ENCODE measurements around the gene SMARCA5.
"Not testable (repeated sequence)": the region's sequence is repeated elsewhere in the genome, so short reads cannot be mapped to it uniquely, and the experiment has no call there.

SMARCA5 gene

GRCh38 chr4:143513314-143514168 is at the start of gene SMARCA5:
Gene SMARCA5, plus strand, starts transcription at chr4:143513702. Its CDS starts 223 bp downstream, at chr4:143513925.
- DNase-seq (ENCODE audit: low read depth): peak; percentile 90

- no peak for DNase-seq (ENCODE audit: low read depth)
These were observed 40.0 kb upstream of the SMARCA5 start for GRCh38 chr4:143473334-143474126.

DNA sequence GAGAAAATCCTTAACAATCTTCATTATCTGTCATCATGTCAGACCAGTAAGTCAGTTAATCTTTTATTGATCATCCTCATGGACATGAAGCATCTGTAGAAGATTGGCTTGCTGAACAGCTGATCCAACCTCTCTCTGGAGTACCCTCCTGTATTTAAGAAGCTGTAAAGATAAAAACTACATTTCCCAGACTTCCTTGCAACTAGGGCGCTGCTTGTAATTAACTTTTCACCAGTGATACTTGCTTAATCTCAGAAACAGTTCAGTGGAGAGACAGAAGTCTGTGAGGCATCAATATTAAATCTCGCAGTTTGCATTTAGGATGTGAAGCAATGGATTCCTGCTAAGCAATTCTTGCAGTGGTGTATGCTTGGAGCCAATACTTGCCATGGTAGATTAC is 36.0 kb upstream of the SMARCA5 start:
- DNase-seq (ENCODE audit: low read depth): no peak

GRCh38 chr4:143481361-143481760 is 32.1 kb upstream of the SMARCA5 start:
- no peak for DNase-seq (ENCODE audit: low read depth)

DNA sequence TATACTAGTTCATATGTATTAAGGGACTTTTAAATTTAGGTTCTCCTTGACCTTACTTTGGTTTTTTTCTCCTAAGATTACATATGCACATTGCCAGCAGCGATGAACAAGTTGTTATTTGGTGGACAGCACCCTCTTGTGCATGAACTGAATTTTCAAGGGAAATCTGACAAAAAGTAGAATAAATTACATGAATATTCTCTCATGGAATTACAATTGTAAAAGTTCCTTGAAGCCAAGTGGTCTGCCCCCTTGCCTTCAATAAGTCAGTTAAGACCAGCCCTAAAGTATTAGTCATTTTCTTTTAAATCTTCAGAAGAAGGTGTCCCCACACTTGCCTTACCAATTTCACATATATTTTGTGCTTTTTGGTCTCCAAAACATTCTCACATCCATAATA is 30.7 kb upstream of the SMARCA5 start:
- no peak for DNase-seq (ENCODE audit: low read depth)

GRCh38 chr4:143486314-143486713 is 27.2 kb upstream of the SMARCA5 start:
- DNase-seq (ENCODE audit: low read depth): no peak

GRCh38 chr4:143488687-143489086 is 24.8 kb upstream of the SMARCA5 start:
- DNase-seq (ENCODE audit: low read depth): no peak

GRCh38 chr4:143489106-143489505 is 24.4 kb upstream of the SMARCA5 start:
- no peak for DNase-seq (ENCODE audit: low read depth)

GRCh38 chr4:143498021-143498420 is 15.5 kb upstream of the SMARCA5 start:
- DNase-seq (ENCODE audit: low read depth): no peak

DNA sequence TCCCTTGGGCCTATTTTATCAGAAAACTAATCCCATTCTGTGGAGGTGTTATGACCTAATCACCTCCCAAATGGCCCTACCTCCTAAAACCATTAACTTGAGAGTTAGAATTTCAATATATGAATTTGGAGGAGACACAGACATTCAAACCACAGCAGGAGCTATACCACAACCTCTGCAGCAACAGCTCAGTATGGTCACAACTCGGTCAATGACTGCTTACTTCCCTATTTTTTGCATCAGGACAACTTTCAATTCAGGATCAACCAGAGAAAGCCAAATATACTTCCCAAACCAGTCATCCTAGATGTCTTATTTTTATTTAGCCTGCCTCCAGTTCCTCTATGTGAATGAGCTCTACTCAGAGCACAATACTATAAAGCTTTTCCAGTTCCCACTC is 11.3 kb upstream of the SMARCA5 start:
- DNase-seq (ENCODE audit: low read depth): no peak

DNA sequence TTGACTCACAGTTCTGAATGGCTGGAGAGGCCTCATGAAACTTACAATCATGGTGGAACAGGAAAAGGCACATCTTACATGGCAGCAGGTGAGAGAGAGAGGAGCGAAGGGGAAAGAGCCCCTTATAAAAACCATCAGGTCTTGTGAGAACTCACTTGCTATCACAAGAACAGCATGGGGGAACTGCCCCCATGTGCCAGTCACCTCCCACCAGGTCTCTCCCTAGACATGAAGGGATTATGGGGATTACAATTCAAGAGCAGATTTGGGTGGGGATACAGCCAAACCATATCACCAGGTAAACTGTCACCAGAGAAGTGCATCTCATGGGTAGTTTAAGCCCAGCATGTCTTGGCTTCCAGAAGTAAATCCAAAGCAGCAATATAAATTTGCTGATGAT is 7.5 kb upstream of the SMARCA5 start:
- DNase-seq (ENCODE audit: low read depth): no peak

- no peak for DNase-seq (ENCODE audit: low read depth)
These were observed 1.6 kb upstream of the SMARCA5 start for GRCh38 chr4:143511906-143512305.

GRCh38 chr4:143512978-143513313 is 556 bp upstream of the SMARCA5 start:
- no peak for DNase-seq (ENCODE audit: low read depth)

DNA sequence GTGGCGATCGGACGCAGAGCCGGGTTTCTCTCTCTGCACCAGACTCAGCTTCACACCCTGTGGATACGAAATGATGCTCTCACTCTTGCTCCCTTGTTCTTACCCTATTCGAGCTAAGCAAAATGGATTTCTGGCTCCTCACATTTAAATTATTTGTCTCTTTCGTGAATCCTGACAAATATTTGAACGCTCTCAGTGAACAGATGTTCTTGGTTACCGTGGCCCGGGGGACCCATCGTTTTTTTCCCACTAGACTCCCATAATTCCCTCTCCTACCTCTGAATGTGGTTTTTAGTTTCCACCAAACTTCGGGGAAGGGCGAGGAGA is 630 bp downstream of the SMARCA5 start:
- DNase-seq (ENCODE audit: low read depth): no peak

DNA sequence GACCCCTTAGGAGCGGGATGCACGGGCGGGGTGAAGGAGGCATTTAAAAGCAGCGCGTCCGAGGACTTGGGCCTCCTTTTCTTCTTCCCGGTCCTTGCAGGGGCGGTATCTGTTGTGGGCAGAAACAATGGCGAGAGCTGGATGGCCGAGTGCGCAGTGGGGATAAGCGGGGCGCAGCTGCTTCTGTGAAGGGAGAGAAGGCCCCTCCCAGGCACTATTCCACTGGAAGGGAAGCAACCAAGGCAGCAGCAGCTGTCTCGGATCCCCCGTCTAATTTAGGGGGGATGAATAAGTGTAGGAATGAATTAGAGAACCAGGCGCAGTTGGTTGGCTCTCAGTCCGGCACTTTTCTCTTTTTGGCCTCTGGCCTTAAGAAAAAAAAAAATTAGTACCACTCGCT is 995 bp downstream of the SMARCA5 start:
- no peak for DNase-seq (ENCODE audit: low read depth)

DNA sequence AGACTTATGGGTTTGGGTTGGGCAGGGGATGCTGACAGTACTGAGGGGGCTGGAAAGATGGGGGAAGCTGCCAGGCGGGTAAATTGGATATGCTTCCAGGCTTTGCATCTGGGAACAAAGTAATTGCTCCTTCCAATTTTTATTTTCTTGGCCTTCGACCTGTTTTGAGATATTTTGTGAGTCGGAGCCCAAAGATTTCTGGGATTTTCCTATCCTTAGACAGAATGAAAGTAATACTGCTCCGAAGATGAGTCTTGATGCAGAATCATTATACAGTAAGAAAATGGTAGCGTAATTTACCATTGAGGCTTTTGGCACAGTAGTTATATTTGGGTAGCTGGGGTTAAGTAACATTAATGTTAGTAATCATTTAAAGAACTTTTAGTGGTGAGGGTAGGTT is 1.4 kb downstream of the SMARCA5 start:
- DNase-seq (ENCODE audit: low read depth): no peak

GRCh38 chr4:143515905-143516304 is 2.4 kb downstream of the SMARCA5 start:
- DNase-seq (ENCODE audit: low read depth): no peak

DNA sequence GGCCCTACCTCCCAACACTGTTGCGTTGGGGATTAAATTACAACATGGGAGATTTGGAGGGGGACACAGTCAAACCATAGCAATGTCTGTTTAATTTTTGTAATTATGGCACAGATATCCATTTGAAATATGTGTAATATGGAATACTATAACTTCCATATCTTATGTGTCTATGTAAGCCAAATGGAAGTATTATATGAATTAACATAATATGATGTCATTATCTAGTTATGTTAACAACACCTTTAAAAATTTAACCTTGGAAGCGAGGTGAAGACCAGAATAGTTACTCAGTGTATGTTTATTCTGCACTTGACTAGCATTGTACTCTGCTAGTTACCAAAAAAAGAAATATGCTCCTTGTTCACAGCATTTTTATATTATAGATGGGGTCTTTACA is 4.3 kb downstream of the SMARCA5 start:
- DNase-seq (ENCODE audit: low read depth): no peak

GRCh38 chr4:143524211-143524610 is 10.7 kb downstream of the SMARCA5 start:
- DNase-seq (ENCODE audit: low read depth): no peak

DNA sequence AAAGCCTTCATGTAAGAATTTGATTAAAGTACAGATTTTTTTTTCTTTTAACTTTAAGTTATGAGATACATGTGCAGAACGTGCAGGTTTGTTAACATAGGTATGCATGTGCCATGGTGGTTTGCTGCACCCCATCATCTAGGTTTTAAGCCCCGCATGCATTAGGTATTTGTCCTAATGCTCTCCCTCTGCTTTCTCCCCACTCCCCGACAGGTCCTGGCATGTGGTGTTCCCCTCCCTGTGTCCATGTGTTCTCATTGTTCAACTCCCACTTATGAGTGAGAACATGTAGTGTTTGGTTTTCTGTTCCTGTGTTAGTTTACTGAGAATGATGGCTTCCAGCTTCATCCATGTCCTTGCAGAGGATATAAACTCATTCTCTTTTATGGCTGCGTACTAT is 14.5 kb downstream of the SMARCA5 start:
- not testable (repeated sequence) for DNase-seq (ENCODE audit: low read depth)

DNA sequence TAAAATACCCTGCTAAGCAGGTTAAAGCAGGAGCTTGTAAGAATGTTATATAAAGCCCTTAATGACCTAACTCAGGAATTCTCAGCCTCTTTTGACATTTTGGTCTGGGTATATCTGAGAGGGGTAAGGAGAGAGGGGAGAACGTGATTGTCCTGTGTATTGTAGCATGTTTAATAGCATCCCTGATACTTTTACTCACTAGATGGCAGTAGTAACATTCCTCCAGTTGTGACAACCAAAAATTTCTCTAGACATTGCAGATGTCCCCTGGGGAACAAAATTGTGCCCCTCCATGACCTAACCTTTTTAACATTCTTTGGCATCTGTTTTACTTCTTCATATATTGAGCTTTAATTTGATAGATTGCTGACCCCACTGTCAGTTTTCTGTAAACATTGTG is 17.9 kb downstream of the SMARCA5 start:
- DNase-seq (ENCODE audit: low read depth): no peak

DNA sequence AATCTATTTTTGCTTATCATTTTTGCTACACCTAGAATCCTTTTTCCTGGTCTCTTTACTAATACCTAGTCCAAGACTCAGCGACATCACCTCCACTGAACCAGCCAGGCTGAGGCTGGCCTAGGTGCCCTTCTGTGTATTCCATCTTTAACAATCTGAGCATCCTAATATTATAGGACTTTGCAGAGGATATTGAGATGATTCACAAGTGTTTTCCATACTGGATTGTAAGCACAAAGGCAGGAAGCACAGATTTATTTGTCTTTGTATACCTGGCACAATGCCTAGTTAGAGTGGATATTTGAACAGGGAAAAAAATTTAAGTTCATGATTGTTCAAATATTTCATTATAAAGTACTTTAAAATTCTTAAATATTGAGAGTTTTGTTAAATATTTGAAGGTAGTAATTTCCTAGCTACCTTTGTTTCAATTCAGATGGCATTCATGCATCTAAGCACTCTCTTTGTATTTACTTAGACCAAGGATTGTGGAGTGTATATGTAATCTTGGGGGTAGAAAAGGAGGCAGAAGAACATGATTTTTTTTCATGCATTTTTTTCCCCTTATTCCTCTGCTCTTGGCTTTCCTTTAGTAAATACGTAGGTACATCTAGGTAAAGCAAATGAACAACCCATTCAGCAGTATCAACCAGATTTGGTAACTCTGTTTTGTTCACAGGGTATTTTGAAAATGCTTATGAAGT is 18.4 kb downstream of the SMARCA5 start:
- DNase-seq (ENCODE audit: low read depth): no peak
